SK-N-SH (cell line): Measurements from ENCODE around the gene NOG. TPM values are rescaled to one million over a fixed set of nuclear protein-coding genes. Genes with fewer than 3 reads are reported as not detected.

ENCODE experiments used
- CTCF ChIA-PET: fragments of 300-600, 350-600 bp; formaldehyde crosslinking; extraction: SDS; loops from one replicate; lab custom pipeline; 2021; lab: Yijun Ruan, JAX
- POLR2A ChIA-PET: fragments of 350-600 bp; sonication (Branson Sonifier 250); formaldehyde crosslinking; extraction: SDS; loops from one replicate; lab custom pipeline; 2020; ENCODE audit warnings: antibody characterized with exemption, inconsistent platforms; lab: Yijun Ruan, JAX
- DNase-seq: peaks from one replicate; pipeline ENCODE4 v3.0.0; 2012
- H2AFZ ChIP-seq: fragments of 200-600 bp; sonication (generic); 2 replicates; pipeline ENCODE4 v1.8.1; 2016; ENCODE audit warnings: antibody characterized with exemption, mild to moderate bottlenecking, low read depth
- H3F3A ChIP-seq: fragments of 200-600 bp; sonication (generic); replicated peaks from 2 replicates; pipeline ENCODE3; 2016; ENCODE audit warnings: antibody characterized with exemption, mild to moderate bottlenecking; ENCODE audit not compliant: insufficient read depth
- H3K27ac ChIP-seq, 2 experiments: fragments of 200-500 bp in 1 of 2; fragments of 200-600 bp in 1 of 2; sonication (Bioruptor generic) in 1 of 2; sonication (generic), shearing (Covaris generic) in 1 of 2; 2 replicates each; pipeline versions ENCODE4 v1.5.1 to v1.6.1; 2014 to 2016; ENCODE audit warnings: low read depth in 2 of 2, inconsistent platforms in 1 of 2, low read length in 1 of 2, mild to moderate bottlenecking in 1 of 2, mixed read lengths in 1 of 2
- H3K27me3 ChIP-seq: fragments of 200-600 bp; sonication (generic), shearing (Covaris generic); 2 replicates; pipeline ENCODE4 v1.6.1; 2016; ENCODE audit warnings: mixed run types; ENCODE audit not compliant: insufficient read depth
- H3K36me3 ChIP-seq, 2 experiments: fragments of 200-500 bp in 1 of 2; fragments of 200-600 bp in 1 of 2; sonication (Bioruptor generic) in 1 of 2; sonication (generic) in 1 of 2; replicated peaks in 1 of 2; 2 replicates each; pipeline versions ENCODE3 to v1.5.1; 2014 to 2016; ENCODE audit warnings: low read length in 1 of 2, mild to moderate bottlenecking in 1 of 2; ENCODE audit not compliant: insufficient read depth in 2 of 2, control insufficient read depth in 1 of 2
- H3K4me1 ChIP-seq, 2 experiments: fragments of 200-500 bp in 1 of 2; fragments of 200-600 bp in 1 of 2; sonication (Bioruptor generic) in 1 of 2; sonication (generic), shearing (Covaris generic) in 1 of 2; 2 replicates each; pipeline versions ENCODE4 v1.5.1 to v1.6.1; 2014 to 2016; ENCODE audit warnings: low read depth in 1 of 2, low read length in 1 of 2, mixed run types in 1 of 2; ENCODE audit not compliant: insufficient read depth in 2 of 2, control insufficient read depth in 1 of 2
- H3K4me2 ChIP-seq: fragments of 200-600 bp; sonication (generic), shearing (Covaris generic); 2 replicates; pipeline ENCODE4 v1.6.1; 2017; ENCODE audit warnings: mixed run types
- H3K4me3 ChIP-seq, 2 experiments: fragments of 200-500 bp in 1 of 2; fragments of 200-600 bp in 1 of 2; sonication (Bioruptor generic) in 1 of 2; sonication (generic), shearing (Covaris generic) in 1 of 2; 2 replicates each; pipeline versions ENCODE4 v1.5.1 to v1.8.1; 2014 to 2016; ENCODE audit warnings: low read depth in 2 of 2, inconsistent platforms in 1 of 2, low read length in 1 of 2, mild to moderate bottlenecking in 1 of 2, mixed read lengths in 1 of 2, moderate library complexity in 1 of 2
- H3K79me2 ChIP-seq: fragments of 200-600 bp; sonication (generic); 2 replicates; pipeline ENCODE4 v1.8.1; 2017; ENCODE audit warnings: mild to moderate bottlenecking; ENCODE audit not compliant: insufficient read depth
- H3K9ac ChIP-seq: fragments of 200-600 bp; sonication (generic); 2 replicates; pipeline ENCODE4 v1.6.1; 2017; ENCODE audit warnings: mixed run types
- H3K9me2 ChIP-seq: fragments of 200-600 bp; sonication (generic); 2 replicates; pipeline ENCODE4 v1.6.1; 2017; ENCODE audit warnings: mixed run types
- H3K9me3 ChIP-seq: fragments of 200-600 bp; sonication (generic); 2 replicates; pipeline ENCODE4 v1.6.1; 2017; ENCODE audit warnings: mixed run types, mild to moderate bottlenecking, moderate library complexity
- H4K20me1 ChIP-seq: fragments of 200-600 bp; sonication (generic); 2 replicates; pipeline ENCODE4 v1.6.1; 2017; ENCODE audit warnings: mild to moderate bottlenecking, mixed run types; ENCODE audit not compliant: insufficient read depth
- CHD2 ChIP-seq: fragments of 150-350 bp; IDR thresholded peaks from 2 replicates; pipeline ENCODE4 v1.6.1; 2018; ENCODE audit warnings: low read length; ENCODE audit not compliant: partially characterized antibody
- ELF1 ChIP-seq: IDR thresholded peaks from 2 replicates; pipeline ENCODE4 v1.4.0; 2012
- EZH2phosphoT487 ChIP-seq: fragments of 200-600 bp; sonication (generic); IDR thresholded peaks from 2 replicates; pipeline ENCODE4 v1.6.1; 2017; ENCODE audit warnings: low read depth, mixed run types, mild to moderate bottlenecking, antibody characterized with exemption, moderate library complexity, borderline replicate concordance
- FOXJ3 ChIP-seq: sonication (generic); formaldehyde crosslinking; IDR thresholded peaks from 2 replicates; pipeline ENCODE4 v1.5.1; 2020; ENCODE audit warnings: mild to moderate bottlenecking, missing genetic modification reagents
- MAX ChIP-seq: IDR thresholded peaks from 2 replicates; pipeline ENCODE4 v1.4.0; 2012; ENCODE audit warnings: low read depth
- PBX3 ChIP-seq: IDR thresholded peaks from 2 replicates; pipeline ENCODE4; 2012
- POLR2AphosphoS5 ChIP-seq: IDR thresholded peaks from 2 replicates; pipeline ENCODE4 v1.6.1; 2012; ENCODE audit warnings: low read depth, low read length
- SIN3A ChIP-seq: IDR thresholded peaks from 2 replicates; pipeline ENCODE4 v1.6.1; 2012; ENCODE audit warnings: low read depth, mild to moderate bottlenecking, low read length, moderate library complexity, borderline replicate concordance
- TAF1 ChIP-seq: IDR thresholded peaks from 2 replicates; pipeline ENCODE4 v1.6.1; 2012; ENCODE audit warnings: low read depth, mild to moderate bottlenecking, low read length, moderate library complexity, borderline replicate concordance
- WGBS: methylation state at CpG from one replicate; pipeline ENCODE4 v1.1.6; 2017; ENCODE audit warnings: low lambda C conversion rate; 5-methylcytosine and 5-hydroxymethylcytosine counted together
- polyA plus RNA-seq, 3 experiments: library from polyadenylated mRNA; depleted of rRNA; stranded (reverse); fragments of >200 nt; gene quantifications; 2 replicates each; pipeline ENCODE4 v1.2.3, GENCODE V29; 2012
- TF ChIP-seq, protein P1 (sequence below): fragments of 150-350 bp; IDR thresholded peaks from 2 replicates; pipeline ENCODE4 v1.6.1; 2016; ENCODE audit warnings: mild to moderate bottlenecking, low read depth, low read length

The NOG gene
- polyA plus RNA-seq, 1 of the 3 experiments (the other 2 are of a cell fraction), result 3.1 TPM

DNA sequence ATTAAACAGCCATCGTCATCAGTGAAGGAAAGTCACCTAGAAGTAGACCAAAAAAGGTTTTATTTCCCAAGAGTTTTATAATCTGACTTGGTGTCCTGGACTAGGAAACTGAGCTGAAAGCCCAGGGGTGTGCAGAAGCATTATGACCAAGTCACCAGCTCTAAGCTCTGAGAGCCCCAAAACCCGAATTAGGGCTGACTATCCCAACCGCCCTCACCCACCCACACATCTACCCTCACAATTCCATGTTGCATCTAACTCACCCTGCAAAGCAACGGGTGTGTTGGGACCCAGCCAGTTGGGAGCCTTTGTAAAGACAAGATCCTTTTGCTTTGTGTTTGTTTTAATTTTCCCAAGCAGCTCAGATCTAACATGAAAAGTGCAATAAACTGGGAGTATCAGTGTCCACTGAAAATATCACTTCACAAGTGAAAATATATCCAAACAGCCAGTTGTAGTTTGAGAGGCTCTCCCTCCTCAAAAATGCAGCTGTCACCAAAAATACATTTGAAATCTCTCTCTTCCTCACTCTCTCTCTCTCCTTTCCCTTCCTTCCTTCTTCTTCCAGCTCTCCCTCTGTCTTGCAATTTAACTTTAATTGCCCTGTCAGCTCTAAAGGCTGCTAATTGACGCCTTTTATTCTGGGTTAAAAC is 16.2 kb upstream of the NOG start:
- Histone ChIP-seq H3K79me2 (no peaks in the 10 kb centered on the region), H3K4me1 (no peaks in the 10 kb centered on the region), H3F3A (no peaks in the 10 kb centered on the region), H3K9me2 (no peaks in the 10 kb centered on the region), H3K4me3 (no peak overlapping the region), H4K20me1 (no peaks in the 10 kb centered on the region), H3K4me2 (no peak overlapping the region), H3K27ac (no peak overlapping the region), H3K9ac (no peak overlapping the region), H3K36me3 (no peaks in the 10 kb centered on the region), H2AFZ (no peak overlapping the region), H3K9me3 (no peaks in the 10 kb centered on the region), H3K27me3 (peaks cover 57% of the 10 kb centered on the region)
- TF ChIP-seq EZH2phosphoT487, result no peak
- ChIA-PET CTCF (interaction anchor here (1.1 to 8.0 kb wide), 5 partner anchors 11 to 205 kb away, joined by 3 to 45 read pairs (median 8); partner anchors contain the start of gene NOG), POLR2A (no interaction called here)
- WGBS, result 2% methylated on average over 5 of the region's 5 CpGs
- DNase-seq, result no peak

DNA sequence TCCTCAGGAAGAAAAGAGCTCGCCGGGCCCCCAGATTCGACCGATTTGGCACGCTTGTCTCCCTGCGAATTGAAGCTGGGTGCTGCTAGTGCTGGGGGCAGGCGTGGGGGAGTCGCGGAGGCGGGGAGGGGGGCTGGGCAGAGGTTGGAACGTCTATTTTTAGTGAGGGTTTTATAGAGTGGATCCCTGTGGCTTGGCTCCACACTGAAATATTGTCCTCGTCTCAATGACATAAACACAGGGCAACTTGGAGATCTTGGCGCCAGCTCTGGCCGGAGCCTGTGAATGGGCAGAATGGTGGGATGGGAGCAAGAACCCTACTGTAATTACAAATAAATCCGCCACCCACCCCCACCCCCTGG is 15.7 kb upstream of the NOG start:
- WGBS, result 14% methylated on average over 15 of the region's 15 CpGs
- CTCF ChIA-PET, result interaction anchor here (1.1 to 8.0 kb wide), 5 partner anchors 11 to 204 kb away, joined by 3 to 45 read pairs (median 8); partner anchors contain the start of gene NOG
- Histone ChIP-seq H3K36me3 (no peaks in the 10 kb centered on the region), H3K4me1 (no peaks in the 10 kb centered on the region), H3K4me3 (no peak overlapping the region), H3K27ac (no peak overlapping the region), H3K4me2 (no peak overlapping the region), H3K27me3 (peaks cover 62% of the 10 kb centered on the region), H4K20me1 (no peaks in the 10 kb centered on the region), H3K9me2 (no peaks in the 10 kb centered on the region), H2AFZ (no peak overlapping the region), H3K9me3 (no peaks in the 10 kb centered on the region), H3K79me2 (no peaks in the 10 kb centered on the region), H3F3A (no peaks in the 10 kb centered on the region), H3K9ac (no peak overlapping the region)
- DNase-seq, result no peak
- POLR2A ChIA-PET, result no interaction called here
- no peak for TF ChIP-seq TAF1
- no peak for TF ChIP-seq FOXJ3 (CRISPR knock-in tag)
- TF ChIP-seq PBX3, result no peak
- TF ChIP-seq SIN3A, result no peak
- no peak for TF ChIP-seq MAX
- no peak for TF ChIP-seq POLR2AphosphoS5
- TF ChIP-seq EZH2phosphoT487, result no peak
- TF ChIP-seq, protein P1, sequence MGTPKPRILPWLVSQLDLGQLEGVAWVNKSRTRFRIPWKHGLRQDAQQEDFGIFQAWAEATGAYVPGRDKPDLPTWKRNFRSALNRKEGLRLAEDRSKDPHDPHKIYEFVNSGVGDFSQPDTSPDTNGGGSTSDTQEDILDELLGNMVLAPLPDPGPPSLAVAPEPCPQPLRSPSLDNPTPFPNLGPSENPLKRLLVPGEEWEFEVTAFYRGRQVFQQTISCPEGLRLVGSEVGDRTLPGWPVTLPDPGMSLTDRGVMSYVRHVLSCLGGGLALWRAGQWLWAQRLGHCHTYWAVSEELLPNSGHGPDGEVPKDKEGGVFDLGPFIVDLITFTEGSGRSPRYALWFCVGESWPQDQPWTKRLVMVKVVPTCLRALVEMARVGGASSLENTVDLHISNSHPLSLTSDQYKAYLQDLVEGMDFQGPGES, result no peak
- TF ChIP-seq ELF1, result no peak
- no peak for TF ChIP-seq CHD2
